ENCODE data around the gene THSD7A.

The THSD7A gene

GRCh38 chr7:11331128-11332102, 500.6 kb downstream of the THSD7A start:
- no peak for DNase-seq (ENCODE audit: low read depth in 3 of 3)

DNA sequence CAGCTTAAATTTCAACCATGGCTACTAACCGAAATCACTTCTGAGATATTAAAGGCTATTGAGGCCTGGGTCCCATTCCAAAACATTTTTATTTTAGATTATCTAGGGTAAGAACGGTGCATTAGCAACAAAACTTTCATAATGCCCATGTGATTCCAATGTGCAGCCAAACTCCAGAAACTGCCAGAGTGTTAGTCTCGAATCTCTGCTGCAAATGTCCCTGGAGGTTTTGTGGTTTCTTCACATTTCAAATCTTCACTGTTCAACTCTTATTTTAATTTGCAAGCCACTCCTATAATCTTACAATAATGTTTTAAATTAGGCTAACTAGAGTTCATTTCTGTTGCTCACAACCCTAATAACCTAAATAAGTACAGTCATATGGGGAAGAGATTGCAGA, 501.3 kb downstream of the THSD7A start:
- DNase-seq (ENCODE audit: low read depth in 3 of 3) = no peak

DNA sequence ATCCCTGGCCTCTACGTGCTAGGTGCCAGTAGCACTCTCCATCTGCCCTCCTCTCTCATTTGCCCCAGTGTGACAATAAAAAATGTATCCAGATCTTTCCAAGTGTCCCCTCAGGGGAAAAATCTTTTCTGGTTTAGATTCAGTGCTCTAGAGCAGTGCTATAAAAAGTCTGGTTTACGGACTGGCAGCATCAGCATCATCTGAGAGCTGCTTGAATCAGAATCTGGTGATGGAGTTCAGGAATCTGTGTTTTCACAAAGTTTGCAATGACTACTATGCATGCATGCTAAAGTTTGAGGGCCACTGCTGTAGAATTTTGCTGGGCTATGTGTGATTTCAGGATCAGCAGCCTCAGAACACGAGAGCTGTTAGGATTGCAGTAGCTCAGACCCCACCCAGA, 501.8 kb downstream of the THSD7A start:
- no peak for DNase-seq (ENCODE audit: low read depth in 3 of 3)

GRCh38 chr7:11329626-11330025, 502.4 kb downstream of the THSD7A start:
- no peak for DNase-seq (ENCODE audit: low read depth in 3 of 3)

DNA sequence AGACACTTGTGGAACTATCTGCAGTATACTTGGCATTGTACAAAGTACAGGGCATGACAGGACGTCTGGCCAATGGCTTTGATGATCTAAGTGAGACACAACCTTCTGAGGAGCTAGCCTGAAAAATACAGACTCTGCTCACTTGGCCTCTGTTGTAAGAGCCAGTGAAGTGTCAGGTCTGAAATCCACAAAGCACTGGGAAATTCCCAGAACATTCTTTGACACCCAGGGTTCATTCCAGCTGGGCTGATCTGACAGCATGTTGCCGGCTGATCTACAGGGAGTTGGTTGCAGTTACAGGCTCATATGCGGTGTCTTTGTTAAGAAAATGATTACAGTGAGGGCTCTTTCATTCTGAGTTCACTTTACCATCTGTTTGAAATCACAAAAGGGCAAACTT, 503.7 kb downstream of the THSD7A start:
- no peak for DNase-seq (ENCODE audit: low read depth in 3 of 3)

- no peak for DNase-seq (ENCODE audit: low read depth in 3 of 3)
These were observed 504.4 kb downstream of the THSD7A start for GRCh38 chr7:11327633-11328032.
